ENCODE data around the gene FBXL20. TPM values are rescaled to one million over a fixed set of nuclear protein-coding genes. Genes with fewer than 3 reads are reported as not detected.
"Not testable (repeated sequence)": the region's sequence is repeated elsewhere in the genome, so short reads cannot be mapped to it uniquely, and the experiment has no call there.

The FBXL20 gene
- total RNA-seq, 1 experiment from 2014 or later: 7.5 TPM

GRCh38 chr17:39361064-39361463 is 40.4 kb downstream of the FBXL20 start:
- Histone ChIP-seq H3K4me3 (no peak overlapping the region), H3K27me3 (replicated peaks) (no peaks in the 10 kb centered on the region), H3K27ac (no peak overlapping the region), H3K9me3 (replicated peaks) (no peaks in the 10 kb centered on the region), H3K36me3 (no peaks in the 10 kb centered on the region), H3K4me1 (replicated peaks) (no peaks in the 10 kb centered on the region; the same call in 1 of the 2 replicates)
- no peak for DNase-seq (ENCODE audit: low read depth in 1 of 2, low spot score in 2 of 2)

GRCh38 chr17:39360537-39360936 is 40.9 kb downstream of the FBXL20 start:
- no peaks in the 10 kb centered on the region for H3K27me3 ChIP-seq (replicated peaks)

GRCh38 chr17:39359994-39360393 is 41.4 kb downstream of the FBXL20 start:
- Histone ChIP-seq H3K9me3 (replicated peaks) (no peaks in the 10 kb centered on the region), H3K36me3 (no peaks in the 10 kb centered on the region), H3K27ac (no peak overlapping the region), H3K27me3 (replicated peaks) (no peaks in the 10 kb centered on the region), H3K4me3 (no peak overlapping the region), H3K4me1 (replicated peaks) (no peaks in the 10 kb centered on the region)
- DNase-seq (ENCODE audit: low read depth in 1 of 2, low spot score in 2 of 2): no peak

More at GRCh38 chr17:39360537-39360936, 40.9 kb downstream of the FBXL20 start:
- H3K4me3 ChIP-seq: no peak overlapping the region
- no peaks in the 10 kb centered on the region for H3K9me3 ChIP-seq (replicated peaks)
- no peaks in the 10 kb centered on the region for H3K36me3 ChIP-seq
- no peak overlapping the region for H3K27ac ChIP-seq
- DNase-seq (ENCODE audit: low read depth in 1 of 2, low spot score in 2 of 2): no peak
- H3K4me1 ChIP-seq (replicated peaks): no peaks in the 10 kb centered on the region; the same call in 1 of the 2 replicates

- Histone ChIP-seq H3K4me3 (no peak overlapping the region), H3K4me1 (replicated peaks) (no peaks in the 10 kb centered on the region), H3K9me3 (replicated peaks) (no peaks in the 10 kb centered on the region), H3K36me3 (no peaks in the 10 kb centered on the region), H3K27ac (no peak overlapping the region), H3K27me3 (replicated peaks) (no peaks in the 10 kb centered on the region)
- no peak for DNase-seq (ENCODE audit: low read depth in 1 of 2, low spot score in 2 of 2)
Measured at GRCh38 chr17:39357986-39358385, 43.4 kb downstream of the FBXL20 start.

- no peaks in the 10 kb centered on the region for H3K27me3 ChIP-seq (replicated peaks)
- no peaks in the 10 kb centered on the region for H3K36me3 ChIP-seq
- DNase-seq (ENCODE audit: low read depth in 1 of 2, low spot score in 2 of 2): no peak
Measured at GRCh38 chr17:39357488-39357887, 43.9 kb downstream of the FBXL20 start.

GRCh38 chr17:39352986-39353385 is 48.4 kb downstream of the FBXL20 start:
- no peaks in the 10 kb centered on the region for H3K4me1 ChIP-seq (replicated peaks)
- H3K27ac ChIP-seq: no peak overlapping the region
- no peaks in the 10 kb centered on the region for H3K27me3 ChIP-seq (replicated peaks)
- no peak for DNase-seq (ENCODE audit: low read depth in 1 of 2, low spot score in 2 of 2)
- no peak overlapping the region for H3K4me3 ChIP-seq
- no peaks in the 10 kb centered on the region for H3K36me3 ChIP-seq
- no peaks in the 10 kb centered on the region for H3K9me3 ChIP-seq (replicated peaks)

More at GRCh38 chr17:39357488-39357887, 43.9 kb downstream of the FBXL20 start:
- no peak overlapping the region for H3K27ac ChIP-seq
- H3K9me3 ChIP-seq (replicated peaks): no peaks in the 10 kb centered on the region
- no peaks in the 10 kb centered on the region for H3K4me1 ChIP-seq (replicated peaks)
- H3K4me3 ChIP-seq: no peak overlapping the region

GRCh38 chr17:39352511-39352910 is 48.9 kb downstream of the FBXL20 start:
- Histone ChIP-seq H3K9me3 (replicated peaks) (no peaks in the 10 kb centered on the region), H3K27me3 (replicated peaks) (no peaks in the 10 kb centered on the region), H3K4me3 (no peak overlapping the region), H3K4me1 (replicated peaks) (no peaks in the 10 kb centered on the region), H3K36me3 (no peaks in the 10 kb centered on the region), H3K27ac (no peak overlapping the region)
- no peak for DNase-seq (ENCODE audit: low read depth in 1 of 2, low spot score in 2 of 2)

GRCh38 chr17:39351508-39351907 is 49.9 kb downstream of the FBXL20 start:
- Histone ChIP-seq H3K4me3 (no peak overlapping the region), H3K4me1 (replicated peaks) (no peaks in the 10 kb centered on the region), H3K27me3 (replicated peaks) (no peaks in the 10 kb centered on the region), H3K36me3 (no peaks in the 10 kb centered on the region), H3K9me3 (replicated peaks) (no peaks in the 10 kb centered on the region), H3K27ac (no peak overlapping the region)
- DNase-seq (ENCODE audit: low read depth in 1 of 2, low spot score in 2 of 2): no peak

- Histone ChIP-seq H3K27me3 (replicated peaks) (no peaks in the 10 kb centered on the region), H3K36me3 (no peaks in the 10 kb centered on the region), H3K4me3 (no peak overlapping the region), H3K27ac (no peak overlapping the region), H3K4me1 (replicated peaks) (no peaks in the 10 kb centered on the region), H3K9me3 (replicated peaks) (no peaks in the 10 kb centered on the region)
- DNase-seq (ENCODE audit: low read depth in 1 of 2, low spot score in 2 of 2): no peak
Measured at GRCh38 chr17:39349246-39349645, 52.2 kb downstream of the FBXL20 start.

- not testable (repeated sequence) for H3K9me3 ChIP-seq (replicated peaks); DNase-seq (ENCODE audit: low read depth in 1 of 2, low spot score in 2 of 2); H3K4me1 ChIP-seq (replicated peaks); H3K27me3 ChIP-seq (replicated peaks); H3K36me3 ChIP-seq; H3K27ac ChIP-seq; H3K4me3 ChIP-seq
Measured at GRCh38 chr17:39346863-39347262, 54.6 kb downstream of the FBXL20 start.

GRCh38 chr17:39341541-39341940 is 59.9 kb downstream of the FBXL20 start:
- no peak for DNase-seq (ENCODE audit: low read depth in 1 of 2, low spot score in 2 of 2)
- H3K9me3 ChIP-seq (replicated peaks): no peaks in the 10 kb centered on the region
- H3K27me3 ChIP-seq (replicated peaks): no peaks in the 10 kb centered on the region
- H3K4me3 ChIP-seq: no peak overlapping the region
- H3K36me3 ChIP-seq: no peaks in the 10 kb centered on the region
- no peaks in the 10 kb centered on the region for H3K4me1 ChIP-seq (replicated peaks)
- H3K27ac ChIP-seq: no peak overlapping the region

GRCh38 chr17:39340731-39341130 is 60.7 kb downstream of the FBXL20 start:
- Histone ChIP-seq H3K4me1 (replicated peaks) (no peaks in the 10 kb centered on the region), H3K27ac (no peak overlapping the region), H3K9me3 (replicated peaks) (no peaks in the 10 kb centered on the region), H3K4me3 (no peak overlapping the region), H3K27me3 (replicated peaks) (no peaks in the 10 kb centered on the region), H3K36me3 (no peaks in the 10 kb centered on the region)
- no peak for DNase-seq (ENCODE audit: low read depth in 1 of 2, low spot score in 2 of 2)

- no peak for DNase-seq (ENCODE audit: low read depth in 1 of 2, low spot score in 2 of 2)
- no peak overlapping the region for H3K4me3 ChIP-seq
- H3K9me3 ChIP-seq (replicated peaks): no peaks in the 10 kb centered on the region
- H3K4me1 ChIP-seq (replicated peaks): no peaks in the 10 kb centered on the region
- H3K27ac ChIP-seq: no peak overlapping the region
- H3K27me3 ChIP-seq (replicated peaks): no peaks in the 10 kb centered on the region
- no peaks in the 10 kb centered on the region for H3K36me3 ChIP-seq
Measured at GRCh38 chr17:39339272-39339671, 62.2 kb downstream of the FBXL20 start.

GRCh38 chr17:39337649-39338048 is 63.8 kb downstream of the FBXL20 start:
- not testable (repeated sequence) for H3K27me3 ChIP-seq (replicated peaks); H3K36me3 ChIP-seq; H3K4me1 ChIP-seq (replicated peaks); H3K4me3 ChIP-seq; H3K27ac ChIP-seq; DNase-seq (ENCODE audit: low read depth in 1 of 2, low spot score in 2 of 2); H3K9me3 ChIP-seq (replicated peaks)

- no peaks in the 10 kb centered on the region for H3K9me3 ChIP-seq (replicated peaks)
- H3K4me3 ChIP-seq: no peak overlapping the region
- DNase-seq (ENCODE audit: low read depth in 1 of 2, low spot score in 2 of 2): no peak
- no peaks in the 10 kb centered on the region for H3K27me3 ChIP-seq (replicated peaks)
- H3K36me3 ChIP-seq: no peaks in the 10 kb centered on the region
- no peaks in the 10 kb centered on the region for H3K4me1 ChIP-seq (replicated peaks)
- no peak overlapping the region for H3K27ac ChIP-seq
Measured at GRCh38 chr17:39335704-39336223, 65.7 kb downstream of the FBXL20 start.
